RPMI8226 (cell line): ENCODE data around the gene NRSN2.

Experiments
- DNase-seq: peaks from one replicate; pipeline ENCODE4 v3.0.0-alpha.2; 2015

Gene NRSN2

DNA sequence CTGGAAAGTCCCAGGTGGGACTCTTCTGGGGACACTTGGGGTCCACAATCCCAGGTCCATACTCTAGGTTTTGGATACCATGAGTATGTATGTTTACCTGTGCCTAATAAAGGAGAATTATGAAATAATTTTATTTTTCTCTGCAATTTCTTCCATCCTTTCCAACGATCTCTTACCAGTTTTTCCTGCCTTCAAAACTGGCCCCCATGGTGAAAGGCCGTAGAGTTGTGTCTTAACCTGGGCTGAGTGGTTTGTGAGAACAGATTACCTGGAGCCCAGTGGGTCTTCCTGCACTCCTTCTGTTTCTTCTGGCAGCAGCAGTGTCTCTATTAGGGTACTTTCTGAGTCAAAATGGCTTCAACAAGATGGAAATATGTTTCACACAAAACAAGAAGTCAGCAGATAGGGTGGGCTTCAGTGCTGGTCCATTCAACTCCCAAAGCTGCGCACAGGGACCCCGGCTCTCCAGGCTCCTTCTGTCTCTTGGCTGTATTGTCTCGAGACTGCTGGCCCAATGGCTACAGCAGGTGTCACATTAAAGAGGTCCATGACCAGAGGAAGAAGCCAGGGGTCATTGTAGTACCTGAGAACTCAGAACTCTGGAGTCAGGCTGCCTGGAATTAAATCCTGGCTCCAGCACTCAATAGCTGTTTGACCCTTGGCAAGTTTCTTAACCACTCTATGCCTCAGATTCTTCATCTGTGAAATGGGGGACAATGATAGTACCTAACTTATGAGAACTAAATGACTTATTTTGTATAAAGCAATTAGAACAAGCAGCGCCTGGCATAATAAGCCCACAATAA lies 50.7 kb downstream of the NRSN2 start:
- DNase-seq: no peak

DNA sequence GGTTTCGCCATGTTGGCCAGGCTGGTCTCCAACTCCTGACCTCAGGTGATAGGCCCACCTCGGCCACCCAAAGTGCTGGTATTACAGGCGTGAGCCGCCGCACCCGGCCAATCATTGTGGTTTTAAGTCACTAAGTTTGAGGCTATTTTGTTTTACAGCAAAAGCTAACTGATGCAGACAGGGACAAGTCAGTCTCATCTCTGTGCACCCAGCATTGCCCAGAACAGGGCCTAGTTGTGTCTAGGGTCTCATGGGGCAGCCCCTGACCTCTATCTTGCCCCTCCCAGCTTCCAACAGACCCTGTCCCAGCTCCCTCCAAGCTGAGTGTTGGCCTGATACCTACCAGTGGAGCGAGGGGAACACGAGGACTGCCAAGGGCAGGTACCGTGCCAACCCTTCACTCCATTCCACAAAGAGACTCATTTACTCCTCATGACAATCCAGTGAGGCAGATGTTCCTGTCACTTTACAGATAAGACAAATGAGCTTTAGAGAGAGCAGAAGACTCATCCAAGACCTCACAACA lies 52.3 kb downstream of the NRSN2 start:
- DNase-seq: no peak

DNA sequence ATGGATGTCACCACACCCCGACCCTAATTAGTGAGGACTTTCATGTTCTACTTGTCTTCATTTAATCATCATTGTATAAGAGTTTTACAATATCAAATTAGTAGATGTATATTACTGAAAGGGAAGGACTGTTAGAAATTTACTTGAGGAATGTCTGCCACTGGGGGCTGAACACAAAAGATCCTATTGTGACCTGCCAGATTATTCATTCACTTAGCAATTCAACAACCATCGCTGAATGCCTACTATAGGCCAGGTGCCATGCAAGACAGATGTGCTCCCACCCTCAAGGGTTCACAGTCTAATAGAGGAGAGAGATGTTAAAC lies 53.2 kb downstream of the NRSN2 start:
- no peak for DNase-seq

DNA sequence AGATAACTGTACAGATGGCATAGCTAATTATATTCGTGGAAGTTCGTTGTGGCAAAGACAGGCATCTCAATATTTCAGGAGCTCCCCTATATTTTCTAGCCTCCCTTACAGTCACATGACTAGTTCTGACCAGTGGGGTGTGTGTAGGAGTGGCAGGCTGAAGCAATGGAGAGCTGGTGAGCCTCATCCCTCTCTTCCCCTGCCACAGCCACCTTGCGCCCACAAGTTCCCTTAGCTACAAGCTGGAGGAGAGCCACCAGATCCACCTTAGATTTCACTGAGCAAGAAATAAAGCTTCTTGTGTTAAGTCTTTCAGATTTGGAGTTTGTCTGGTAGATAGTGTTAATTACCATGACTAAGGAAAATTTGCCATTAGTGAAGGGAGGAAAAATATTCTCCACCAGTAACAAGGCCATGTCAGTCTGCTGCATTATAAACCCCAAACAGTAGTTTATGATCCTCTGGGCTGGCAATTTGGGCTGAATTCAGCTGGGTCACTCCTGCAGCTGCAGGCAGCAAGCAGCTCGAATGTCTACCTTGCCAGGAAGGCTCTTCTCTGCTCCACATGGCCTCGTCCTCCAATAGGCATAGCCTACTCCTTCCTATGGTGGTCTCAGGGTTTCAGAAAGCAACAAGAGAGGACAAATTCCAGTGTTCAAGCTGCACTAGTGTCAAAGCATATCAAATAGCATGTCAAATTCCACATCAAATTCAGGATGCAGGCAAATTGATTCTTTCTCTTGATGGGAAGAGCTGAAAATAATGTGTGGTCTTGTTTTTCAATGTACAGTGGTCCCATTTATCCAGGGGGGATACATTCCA lies 53.8 kb downstream of the NRSN2 start:
- no peak for DNase-seq

DNA sequence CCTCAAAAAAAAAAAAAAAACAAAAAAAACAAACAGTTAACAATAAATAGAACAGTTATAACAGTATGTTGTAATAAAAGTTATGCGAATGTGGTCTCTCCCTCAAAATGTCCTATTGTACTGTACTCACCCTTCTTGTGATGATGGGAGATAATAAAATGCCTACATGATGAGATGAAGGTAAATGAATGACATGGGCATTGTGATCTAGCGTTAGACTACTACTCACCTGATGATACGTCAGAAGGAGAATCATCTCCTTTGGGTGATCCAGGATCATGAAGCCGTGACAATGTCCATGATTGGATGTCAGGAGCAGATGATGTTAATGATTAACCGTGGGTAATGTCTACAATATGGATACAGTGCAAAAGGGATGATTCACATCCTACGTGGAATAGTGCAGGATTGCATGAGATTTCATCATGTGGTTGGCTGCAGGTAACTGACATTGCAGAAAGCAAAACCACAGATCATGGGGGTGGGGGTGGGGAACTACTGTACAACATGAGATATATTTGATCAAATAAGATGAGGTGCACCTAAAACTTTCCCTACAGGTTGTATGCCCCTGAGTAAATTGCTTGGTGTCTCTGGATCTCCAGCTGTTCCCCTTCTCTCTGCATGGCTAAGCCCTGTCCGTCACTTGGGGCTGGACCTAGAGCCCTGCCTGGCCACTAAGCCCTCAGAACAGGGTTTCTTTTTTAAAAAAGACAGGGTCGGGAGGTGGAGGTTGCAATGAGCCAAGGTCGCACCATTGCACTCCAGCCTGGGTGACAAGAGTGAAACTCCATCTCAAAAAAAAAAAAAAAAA lies 55.0 kb downstream of the NRSN2 start:
- no peak for DNase-seq

DNA sequence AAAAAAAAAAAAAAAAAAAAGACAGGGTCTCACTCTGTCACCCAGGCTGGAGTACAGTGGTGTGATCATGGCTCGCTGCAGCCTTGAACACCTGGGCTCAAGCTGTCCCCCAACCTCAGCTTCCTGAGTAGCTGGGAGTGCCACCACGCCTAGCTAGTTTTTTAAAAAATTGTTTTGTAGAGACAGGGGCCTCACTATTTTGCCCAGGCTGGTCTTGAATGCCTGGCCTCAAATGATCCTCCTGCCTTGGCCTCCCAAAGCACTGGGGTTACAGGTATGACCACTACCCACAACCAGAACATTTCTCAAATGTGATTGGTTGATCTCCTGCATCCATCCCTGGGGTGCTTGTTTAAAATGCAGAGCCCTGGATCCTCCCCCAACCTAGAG lies 55.6 kb downstream of the NRSN2 start:
- DNase-seq: no peak

DNA sequence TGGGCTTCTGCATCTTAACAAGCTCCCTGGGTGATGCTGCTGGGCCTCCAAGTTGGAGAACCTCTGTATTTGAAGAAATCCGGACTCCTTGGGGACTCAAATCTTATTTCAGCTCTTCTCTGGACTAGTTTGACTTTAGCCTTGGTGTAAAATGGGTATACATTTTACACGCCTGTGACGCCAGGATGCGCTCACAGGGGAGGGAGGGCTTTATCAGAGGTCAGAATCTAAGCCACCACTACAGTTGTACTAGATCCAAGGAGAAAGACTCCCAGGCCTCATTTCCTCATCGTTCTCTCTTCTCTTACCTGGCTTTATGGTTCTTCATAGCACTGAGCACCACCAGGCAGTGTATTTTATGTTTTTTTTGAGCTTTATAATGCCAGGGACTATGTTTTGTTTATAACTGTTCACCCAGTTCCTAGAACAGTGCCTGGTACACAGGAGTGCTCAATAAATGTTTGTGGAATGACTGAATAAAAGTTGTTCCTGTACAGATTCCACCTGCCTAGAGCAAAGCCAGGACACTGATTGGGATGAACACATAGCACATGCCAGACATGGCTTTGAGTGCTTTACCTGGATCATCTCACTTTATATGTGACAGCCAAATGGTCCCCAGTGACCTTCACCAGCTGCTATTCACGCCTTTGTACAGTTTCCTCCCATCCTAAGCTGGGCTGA lies 56.1 kb downstream of the NRSN2 start:
- DNase-seq: no peak

DNA sequence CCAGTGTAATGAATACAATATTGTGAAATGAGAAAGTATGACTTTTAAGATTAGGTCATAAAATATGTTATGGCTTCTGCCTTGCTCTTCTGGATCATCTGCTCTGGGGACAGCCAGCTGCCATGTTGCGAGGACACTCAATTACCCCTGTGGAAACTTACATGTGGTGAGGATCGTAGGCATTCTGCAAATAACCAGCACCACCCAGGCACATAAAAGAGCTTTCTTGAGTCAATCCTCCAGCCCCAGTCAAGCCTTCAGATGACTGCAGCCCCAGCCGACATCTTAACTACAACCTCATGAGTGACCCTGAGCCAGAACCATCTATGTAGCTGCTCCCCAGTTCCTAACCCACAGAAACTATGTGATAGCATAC lies 56.7 kb downstream of the NRSN2 start:
- DNase-seq: no peak

DNA sequence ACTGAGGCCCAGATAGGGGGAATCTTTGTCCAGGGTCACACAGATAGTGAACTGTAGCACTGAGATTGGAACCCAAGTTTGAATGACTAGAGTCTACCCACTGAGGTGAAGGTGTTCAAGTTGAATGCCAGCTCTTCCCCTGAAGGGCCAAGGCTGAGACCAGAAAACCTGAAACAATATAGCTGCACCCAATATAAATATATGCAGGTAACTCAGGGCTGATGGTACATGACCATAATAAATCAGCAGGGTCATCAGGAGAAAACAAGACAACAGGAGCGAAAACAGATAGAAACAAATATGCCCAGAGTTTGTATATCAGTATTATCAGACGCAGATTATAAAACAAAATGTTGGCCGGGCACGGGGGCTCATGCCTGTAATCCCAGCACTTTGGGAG lies 57.2 kb downstream of the NRSN2 start:
- no peak for DNase-seq
